Prostate gland (tissue), 2 donors: ENCODE measurements around the gene ANXA1.

Source experiments
- POLR2A ChIP-seq: fragments of 450-650 bp; IDR thresholded peaks from one replicate; pipeline ENCODE4 v1.6.1; 2016; ENCODE audit warnings: antibody characterized with exemption, mild to moderate bottlenecking
- TF ChIP-seq, protein P1 (sequence below), 4 experiments: fragments of 200-600 bp in 2 of 4; fragments of 450-650 bp in 2 of 4; sonication (generic) in 2 of 4; IDR thresholded peaks; 1 replicate in 3 of 4; 2 replicates in 1 of 4; pipeline ENCODE4 v1.5.1; 2016 to 2019; ENCODE audit warnings: antibody characterized with exemption in 4 of 4, mild to moderate bottlenecking in 2 of 4, moderate library complexity in 2 of 4

DNA sequence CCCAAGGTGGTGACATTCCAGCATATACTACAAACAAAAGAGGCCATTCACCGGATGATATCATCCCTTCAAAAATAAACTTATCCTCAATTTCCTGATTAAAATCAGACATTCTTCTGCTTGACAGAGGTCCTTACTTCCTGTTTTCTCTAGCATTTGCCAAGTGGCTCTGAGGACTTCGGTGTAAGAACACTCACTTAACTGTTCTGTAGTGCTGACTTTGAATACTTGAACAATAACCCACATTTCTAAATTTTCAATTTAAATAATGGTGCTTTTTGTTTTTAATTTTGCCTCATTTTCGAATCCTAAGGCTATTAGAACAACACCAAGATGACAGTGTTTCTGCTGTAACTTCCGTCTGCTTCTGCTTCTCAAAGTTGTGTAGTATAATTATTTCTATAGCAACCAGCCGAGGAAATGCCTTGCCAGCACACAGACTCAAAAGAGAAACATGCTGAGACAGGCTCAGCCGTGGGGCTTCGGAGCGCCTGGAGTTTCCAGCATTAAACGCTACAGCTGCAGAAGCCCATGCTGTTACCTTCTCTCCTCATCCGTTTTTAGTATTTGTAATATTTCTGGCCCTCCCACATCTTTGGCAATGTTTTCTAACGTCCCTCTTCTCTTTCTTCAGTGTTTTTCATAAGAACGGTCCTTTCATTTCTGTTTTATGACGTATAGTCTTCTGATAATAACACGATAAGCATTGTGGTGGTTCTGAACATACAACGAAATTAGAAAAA is 19.5 kb upstream of the ANXA1 start:
- TF ChIP-seq, protein P1, sequence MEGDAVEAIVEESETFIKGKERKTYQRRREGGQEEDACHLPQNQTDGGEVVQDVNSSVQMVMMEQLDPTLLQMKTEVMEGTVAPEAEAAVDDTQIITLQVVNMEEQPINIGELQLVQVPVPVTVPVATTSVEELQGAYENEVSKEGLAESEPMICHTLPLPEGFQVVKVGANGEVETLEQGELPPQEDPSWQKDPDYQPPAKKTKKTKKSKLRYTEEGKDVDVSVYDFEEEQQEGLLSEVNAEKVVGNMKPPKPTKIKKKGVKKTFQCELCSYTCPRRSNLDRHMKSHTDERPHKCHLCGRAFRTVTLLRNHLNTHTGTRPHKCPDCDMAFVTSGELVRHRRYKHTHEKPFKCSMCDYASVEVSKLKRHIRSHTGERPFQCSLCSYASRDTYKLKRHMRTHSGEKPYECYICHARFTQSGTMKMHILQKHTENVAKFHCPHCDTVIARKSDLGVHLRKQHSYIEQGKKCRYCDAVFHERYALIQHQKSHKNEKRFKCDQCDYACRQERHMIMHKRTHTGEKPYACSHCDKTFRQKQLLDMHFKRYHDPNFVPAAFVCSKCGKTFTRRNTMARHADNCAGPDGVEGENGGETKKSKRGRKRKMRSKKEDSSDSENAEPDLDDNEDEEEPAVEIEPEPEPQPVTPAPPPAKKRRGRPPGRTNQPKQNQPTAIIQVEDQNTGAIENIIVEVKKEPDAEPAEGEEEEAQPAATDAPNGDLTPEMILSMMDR (IDR thresholded peaks at IDR 0.05): peak in 1 of 4 experiments; percentile 5
- peak; percentile 44 for TF ChIP-seq POLR2A
